ENCODE results near the gene EPC1. TPM values are rescaled to one million over a fixed set of nuclear protein-coding genes. Genes with fewer than 3 reads are reported as not detected.
A peak's percentile ranks its signal among the peaks of the same experiment; 100 is the strongest.

Gene EPC1
- total RNA-seq, 6 experiments from 2014 or later: 10.5 to 14.6 (median 12.4) TPM

DNA sequence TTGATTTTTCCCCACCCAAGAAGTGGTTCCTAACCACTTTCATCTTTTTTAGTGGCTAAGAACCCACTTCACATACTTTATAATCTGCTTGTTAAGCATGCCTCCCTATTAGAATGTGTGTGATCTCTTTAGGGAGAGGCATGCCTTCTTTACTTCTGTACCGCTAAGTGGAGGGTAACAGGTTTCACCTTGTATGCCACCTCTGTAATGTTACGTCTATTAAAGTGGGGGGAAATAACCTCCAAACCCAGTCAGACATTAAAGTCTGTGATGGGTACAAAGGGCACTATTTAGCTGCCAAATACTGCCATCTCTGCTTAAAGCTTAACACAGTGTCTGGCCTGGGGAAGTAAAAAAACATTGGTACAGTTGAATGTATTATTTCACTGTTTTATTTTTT is 51.9 kb downstream of the EPC1 start:
- Histone ChIP-seq H3K27ac (no peak overlapping the region), H3K27me3 (no peaks in the 10 kb centered on the region), H3K36me3 (peaks cover 0 to 38% (median 10%) of the 10 kb centered on the region in 4 donors), H3K4me1 (peaks cover 0 to 16% (median 5%) of the 10 kb centered on the region in 4 donors), H3K4me3 (no peak overlapping the region), H3K9me3 (no peaks in the 10 kb centered on the region)
- TF ChIP-seq, protein P1, sequence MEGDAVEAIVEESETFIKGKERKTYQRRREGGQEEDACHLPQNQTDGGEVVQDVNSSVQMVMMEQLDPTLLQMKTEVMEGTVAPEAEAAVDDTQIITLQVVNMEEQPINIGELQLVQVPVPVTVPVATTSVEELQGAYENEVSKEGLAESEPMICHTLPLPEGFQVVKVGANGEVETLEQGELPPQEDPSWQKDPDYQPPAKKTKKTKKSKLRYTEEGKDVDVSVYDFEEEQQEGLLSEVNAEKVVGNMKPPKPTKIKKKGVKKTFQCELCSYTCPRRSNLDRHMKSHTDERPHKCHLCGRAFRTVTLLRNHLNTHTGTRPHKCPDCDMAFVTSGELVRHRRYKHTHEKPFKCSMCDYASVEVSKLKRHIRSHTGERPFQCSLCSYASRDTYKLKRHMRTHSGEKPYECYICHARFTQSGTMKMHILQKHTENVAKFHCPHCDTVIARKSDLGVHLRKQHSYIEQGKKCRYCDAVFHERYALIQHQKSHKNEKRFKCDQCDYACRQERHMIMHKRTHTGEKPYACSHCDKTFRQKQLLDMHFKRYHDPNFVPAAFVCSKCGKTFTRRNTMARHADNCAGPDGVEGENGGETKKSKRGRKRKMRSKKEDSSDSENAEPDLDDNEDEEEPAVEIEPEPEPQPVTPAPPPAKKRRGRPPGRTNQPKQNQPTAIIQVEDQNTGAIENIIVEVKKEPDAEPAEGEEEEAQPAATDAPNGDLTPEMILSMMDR (IDR thresholded peaks at IDR 0.05): no peak
- TF ChIP-seq POLR2A (IDR thresholded peaks at IDR 0.05): no peak
- DNase-seq (no peak), ATAC-seq (peak; percentile 87 to 96 (median 93))
- intact Hi-C loops (cut with DNase I): no loop called here
- WGBS (ENCODE audit: insufficient coverage, low coverage, low lambda C conversion rate, missing lambda C conversion rate): 29% methylated on average over 2 of the region's 2 CpGs

GRCh38 chr10:32293581-32293980 is 53.4 kb downstream of the EPC1 start:
- 96% methylated on average over 4 of the region's 4 CpGs for WGBS (ENCODE audit: insufficient coverage, low coverage, low lambda C conversion rate, missing lambda C conversion rate)
- Histone ChIP-seq H3K4me1 (peaks cover 0 to 16% (median 5%) of the 10 kb centered on the region in 4 donors), H3K36me3 (peaks cover 0 to 35% (median 10%) of the 10 kb centered on the region in 4 donors), H3K4me3 (no peak overlapping the region), H3K9me3 (no peaks in the 10 kb centered on the region), H3K27ac (no peak overlapping the region), H3K27me3 (no peaks in the 10 kb centered on the region)
- TF ChIP-seq POLR2A (IDR thresholded peaks at IDR 0.05): no peak
- TF ChIP-seq, protein P1 (IDR thresholded peaks at IDR 0.05): no peak
- DNase-seq (no peak), ATAC-seq (no peak)
- intact Hi-C loops (cut with DNase I): no loop called here

DNA sequence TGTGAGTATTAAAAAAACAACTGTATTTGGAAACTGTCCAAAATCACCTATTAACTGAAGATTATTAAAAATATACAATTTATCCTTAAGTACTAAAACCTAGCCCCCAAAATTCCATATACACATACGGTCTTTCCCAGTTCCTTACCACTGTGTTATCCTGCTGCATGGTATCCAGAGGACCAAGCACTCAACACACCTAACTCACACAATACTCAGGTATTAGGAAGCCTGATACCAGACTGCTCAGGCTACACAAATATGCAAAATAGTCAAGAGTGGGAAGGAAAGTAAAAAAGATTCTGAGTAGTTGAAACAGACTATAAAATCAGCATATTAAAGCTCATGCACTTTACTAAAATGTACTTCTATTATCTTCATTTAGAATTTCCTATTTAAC is 67.2 kb downstream of the EPC1 start:
- no peaks in the 10 kb centered on the region for H3K9me3 ChIP-seq
- H3K4me3 ChIP-seq: no peak overlapping the region
- H3K27me3 ChIP-seq: no peaks in the 10 kb centered on the region
- TF ChIP-seq, protein P1 (IDR thresholded peaks at IDR 0.05): no peak
- no peak for TF ChIP-seq POLR2A (IDR thresholded peaks at IDR 0.05)
- H3K27ac ChIP-seq: no peak overlapping the region
- H3K36me3 ChIP-seq: peaks cover 0 to 16% (median 10%) of the 10 kb centered on the region in 4 donors
- intact Hi-C loops (cut with DNase I): no loop called here
- DNase-seq (no peak), ATAC-seq (no peak)
- no peaks in the 10 kb centered on the region for H3K4me1 ChIP-seq
- WGBS (ENCODE audit: insufficient coverage, low coverage, low lambda C conversion rate, missing lambda C conversion rate): 94% methylated on average over 1 of the region's 1 CpG

- Histone ChIP-seq H3K27me3 (no peaks in the 10 kb centered on the region), H3K9me3 (no peaks in the 10 kb centered on the region), H3K36me3 (peaks cover 10 to 51% (median 33%) of the 10 kb centered on the region in 4 donors), H3K4me3 (no peak overlapping the region), H3K4me1 (no peaks in the 10 kb centered on the region), H3K27ac (no peak overlapping the region)
- WGBS (ENCODE audit: insufficient coverage, low coverage, low lambda C conversion rate, missing lambda C conversion rate): 54% methylated on average over 1 of the region's 1 CpG
- intact Hi-C loops (cut with DNase I): no loop called here
- ATAC-seq: no peak
- DNase-seq: no peak
- no peak for TF ChIP-seq POLR2A (IDR thresholded peaks at IDR 0.05)
- TF ChIP-seq, protein P1 (IDR thresholded peaks at IDR 0.05): no peak
These were observed 73.6 kb downstream of the EPC1 start for GRCh38 chr10:32273336-32273735.

GRCh38 chr10:32271617-32272016 is 75.3 kb downstream of the EPC1 start:
- H3K27me3 ChIP-seq: no peaks in the 10 kb centered on the region
- no peak overlapping the region for H3K4me3 ChIP-seq
- ATAC-seq (peak in 1 of 4 donors; percentile 40), DNase-seq (no peak)
- WGBS (ENCODE audit: insufficient coverage, low coverage, low lambda C conversion rate, missing lambda C conversion rate): 90% methylated on average over 3 of the region's 3 CpGs
- intact Hi-C loops (cut with DNase I): no loop called here
- H3K4me1 ChIP-seq: no peaks in the 10 kb centered on the region
- peaks cover 10 to 64% (median 34%) of the 10 kb centered on the region in 4 donors for H3K36me3 ChIP-seq
- no peaks in the 10 kb centered on the region for H3K9me3 ChIP-seq
- TF ChIP-seq POLR2A (IDR thresholded peaks at IDR 0.05): no peak
- TF ChIP-seq, protein P1 (IDR thresholded peaks at IDR 0.05): no peak
- H3K27ac ChIP-seq: no peak overlapping the region

Measured in right lobe of liver (tissue), 6 donors.